ENCODE results near the gene MIF4GD. TPM values are rescaled to one million over a fixed set of nuclear protein-coding genes. Genes with fewer than 3 reads are reported as not detected.

MIF4GD gene
- total and polyA plus RNA-seq, 2 donors = 9.0 to 42.9 TPM

DNA sequence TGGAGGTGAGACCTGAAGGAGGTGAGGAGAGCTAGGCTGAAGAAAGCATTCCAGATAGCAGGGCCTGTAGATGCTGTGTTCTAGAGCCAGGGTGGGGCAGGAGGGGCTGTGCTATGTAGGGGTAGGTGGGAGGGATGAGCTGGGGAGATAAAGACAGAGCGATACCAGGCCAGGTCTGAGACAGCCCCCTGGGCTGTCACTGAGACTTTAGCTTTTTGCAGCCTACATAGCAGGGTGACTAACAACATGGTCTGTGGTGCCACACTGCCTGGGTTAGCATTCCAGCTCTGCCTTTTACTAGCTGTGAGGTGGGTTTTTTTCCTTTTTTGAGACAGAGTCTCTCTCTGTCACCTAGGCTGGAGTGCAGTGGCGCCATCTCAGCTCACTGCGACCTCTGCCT, 51.2 kb downstream of the MIF4GD start:
- Histone ChIP-seq H3K4me3 (ENCODE audit: low read depth, low read length) (no peak overlapping the region), H3K4me1 (ENCODE audit: insufficient read depth) (no peaks in the 10 kb centered on the region), H3K27ac (ENCODE audit: low read depth) (no peak overlapping the region), H3K36me3 (ENCODE audit: insufficient read depth) (peaks cover 7% of the 10 kb centered on the region)
- no peak for DNase-seq (ENCODE audit: extremely low spot score)
- WGBS = 96% methylated on average over 3 of the region's 3 CpGs

DNA sequence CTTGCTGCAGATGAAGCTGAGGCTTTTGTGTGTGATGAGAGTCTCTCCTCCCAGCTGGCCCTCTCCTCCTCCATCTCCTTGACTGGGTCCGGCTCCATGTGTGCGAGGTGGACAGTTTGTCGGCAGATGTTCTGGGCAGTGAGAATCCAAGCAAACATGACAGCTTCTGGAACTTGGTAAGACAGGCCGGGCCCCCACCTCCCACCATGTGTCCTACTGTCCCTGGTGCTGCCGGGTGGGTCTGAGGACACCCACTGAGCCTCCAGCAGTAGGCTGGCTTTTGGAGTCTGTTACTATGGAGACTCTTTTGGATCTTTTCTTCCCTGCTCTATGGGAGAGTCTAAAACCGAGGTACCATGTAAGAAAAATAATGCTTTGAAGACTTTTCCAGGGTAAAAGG, 52.9 kb downstream of the MIF4GD start:
- Histone ChIP-seq H3K36me3 (ENCODE audit: insufficient read depth) (peaks cover 15% of the 10 kb centered on the region), H3K4me1 (ENCODE audit: insufficient read depth) (no peaks in the 10 kb centered on the region), H3K27ac (ENCODE audit: low read depth) (no peak overlapping the region), H3K4me3 (ENCODE audit: low read depth, low read length) (no peak overlapping the region)
- WGBS = 92% methylated on average over 6 of the region's 6 CpGs
- DNase-seq (ENCODE audit: extremely low spot score) = no peak

Other genes starting within 250 kb of the MIF4GD start
- gene ATP5PD, start 224.3 kb downstream of the MIF4GD start, total RNA-seq = 136 TPM
- 334 TPM for gene ATP5PD, start 224.3 kb downstream of the MIF4GD start, polyA plus RNA-seq
- gene KCTD2, start 224.0 kb downstream of the MIF4GD start, total RNA-seq = 15.4 TPM
- 29.1 TPM for gene KCTD2, start 224.0 kb downstream of the MIF4GD start, polyA plus RNA-seq
- gene SLC16A5, start 183.3 kb downstream of the MIF4GD start, total RNA-seq = 17.6 TPM
- gene SLC16A5, start 183.3 kb downstream of the MIF4GD start, polyA plus RNA-seq = 13.2 TPM
- gene ARMC7, start 161.3 kb downstream of the MIF4GD start, total RNA-seq = 2.5 TPM
- 9.6 TPM for gene ARMC7, start 161.3 kb downstream of the MIF4GD start, polyA plus RNA-seq
- gene NT5C, start 139.5 kb downstream of the MIF4GD start, total RNA-seq = 29.8 TPM
- gene NT5C, start 139.5 kb downstream of the MIF4GD start, polyA plus RNA-seq = 82.1 TPM
- 49.8 TPM for gene JPT1, start 116.7 kb downstream of the MIF4GD start, total RNA-seq
- 43.9 TPM for gene JPT1, start 116.7 kb downstream of the MIF4GD start, polyA plus RNA-seq
- 150 TPM for gene SUMO2, start 88.3 kb downstream of the MIF4GD start, total RNA-seq
- gene SUMO2, start 88.3 kb downstream of the MIF4GD start, polyA plus RNA-seq = 98.3 TPM
- gene NUP85, start 65.6 kb downstream of the MIF4GD start, total RNA-seq = 36.6 TPM
- 40.2 TPM for gene NUP85, start 65.6 kb downstream of the MIF4GD start, polyA plus RNA-seq
- gene GGA3, start 9.6 kb downstream of the MIF4GD start, total RNA-seq = 15.5 TPM
- 29.7 TPM for gene GGA3, start 9.6 kb downstream of the MIF4GD start, polyA plus RNA-seq
- 27.0 TPM for gene MRPS7, start 9.4 kb downstream of the MIF4GD start, total RNA-seq
- gene MRPS7, start 9.4 kb downstream of the MIF4GD start, polyA plus RNA-seq = 51.8 TPM
- 5.2 TPM for gene SLC25A19, start 18.2 kb upstream of the MIF4GD start, total RNA-seq
- gene SLC25A19, start 18.2 kb upstream of the MIF4GD start, polyA plus RNA-seq = 10.1 TPM
- 63.1 TPM for gene GRB2, start 134.4 kb upstream of the MIF4GD start, total RNA-seq
- 93.9 TPM for gene GRB2, start 134.4 kb upstream of the MIF4GD start, polyA plus RNA-seq
- gene TMEM94, start 185.4 kb upstream of the MIF4GD start, total RNA-seq = 24.9 TPM
- gene TMEM94, start 185.4 kb upstream of the MIF4GD start, polyA plus RNA-seq = 45.8 TPM
- gene CASKIN2, start 244.3 kb upstream of the MIF4GD start, total RNA-seq = 11.1 TPM
- gene CASKIN2, start 244.3 kb upstream of the MIF4GD start, polyA plus RNA-seq = 29.1 TPM
- 10.9 TPM for gene TSEN54, start 245.3 kb upstream of the MIF4GD start, total RNA-seq
- gene TSEN54, start 245.3 kb upstream of the MIF4GD start, polyA plus RNA-seq = 20.4 TPM